ENCODE measurements around the gene LCE2A.
A peak's percentile ranks its signal among the peaks of the same experiment; 100 is the strongest.

Gene LCE2A

DNA sequence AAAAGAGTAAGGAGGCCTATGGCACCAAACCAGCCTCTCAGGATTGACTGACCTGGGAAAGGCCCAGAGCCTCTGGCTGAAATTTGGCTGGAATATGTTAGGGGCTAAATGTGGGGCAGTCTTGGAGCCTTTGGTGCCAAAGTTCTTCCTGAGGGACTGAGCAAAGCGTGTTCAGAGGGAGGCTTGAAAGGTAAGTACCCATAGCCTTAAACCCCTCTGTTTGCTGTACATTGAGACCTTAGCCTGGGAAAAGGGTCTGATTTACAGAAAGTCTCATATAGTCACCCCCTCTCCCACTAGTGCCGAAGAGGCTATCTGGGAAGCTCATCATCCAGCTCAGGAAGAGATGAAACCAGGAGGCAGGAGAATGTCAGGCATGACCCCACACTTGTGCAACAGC, 9.7 kb downstream of the LCE2A start, which contains the start of gene LCE4A:
Gene LCE4A (plus strand): TSS at position 301 of the 400 bp plus-strand sequence. CDS start 916 bp downstream, outside the sequence.
- TF ChIP-seq, protein P1, sequence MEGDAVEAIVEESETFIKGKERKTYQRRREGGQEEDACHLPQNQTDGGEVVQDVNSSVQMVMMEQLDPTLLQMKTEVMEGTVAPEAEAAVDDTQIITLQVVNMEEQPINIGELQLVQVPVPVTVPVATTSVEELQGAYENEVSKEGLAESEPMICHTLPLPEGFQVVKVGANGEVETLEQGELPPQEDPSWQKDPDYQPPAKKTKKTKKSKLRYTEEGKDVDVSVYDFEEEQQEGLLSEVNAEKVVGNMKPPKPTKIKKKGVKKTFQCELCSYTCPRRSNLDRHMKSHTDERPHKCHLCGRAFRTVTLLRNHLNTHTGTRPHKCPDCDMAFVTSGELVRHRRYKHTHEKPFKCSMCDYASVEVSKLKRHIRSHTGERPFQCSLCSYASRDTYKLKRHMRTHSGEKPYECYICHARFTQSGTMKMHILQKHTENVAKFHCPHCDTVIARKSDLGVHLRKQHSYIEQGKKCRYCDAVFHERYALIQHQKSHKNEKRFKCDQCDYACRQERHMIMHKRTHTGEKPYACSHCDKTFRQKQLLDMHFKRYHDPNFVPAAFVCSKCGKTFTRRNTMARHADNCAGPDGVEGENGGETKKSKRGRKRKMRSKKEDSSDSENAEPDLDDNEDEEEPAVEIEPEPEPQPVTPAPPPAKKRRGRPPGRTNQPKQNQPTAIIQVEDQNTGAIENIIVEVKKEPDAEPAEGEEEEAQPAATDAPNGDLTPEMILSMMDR (IDR thresholded peaks at IDR 0.05; ENCODE audit: low read depth, low read length, missing control alignments), result no peak
- no peak for DNase-seq (ENCODE audit: low read depth)
- H3K4me3 ChIP-seq (ENCODE audit: low read depth, low read length), result no peak within 1 kb of the TSS

DNA sequence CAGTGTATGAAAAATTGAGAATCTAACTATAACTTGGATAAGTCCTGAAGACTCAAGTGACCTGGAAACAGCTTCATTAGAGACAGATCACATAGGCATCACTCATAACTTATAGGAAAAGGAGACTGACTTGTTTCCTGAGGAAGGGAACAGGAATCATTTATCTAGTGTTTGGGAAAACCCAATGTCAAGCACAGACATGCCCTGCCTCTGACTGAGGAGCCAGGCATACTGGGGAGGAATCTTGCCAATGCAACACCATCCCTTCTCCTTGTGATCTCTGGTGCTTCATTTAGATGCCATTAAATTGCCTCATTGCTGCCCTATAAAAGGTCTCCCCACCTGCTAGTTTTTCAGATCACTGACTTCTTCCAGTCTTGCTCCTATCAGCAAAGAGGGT, 20.1 kb downstream of the LCE2A start:
- TF ChIP-seq, protein P1 (IDR thresholded peaks at IDR 0.05; ENCODE audit: low read depth, low read length, missing control alignments), result no peak
- H3K4me3 ChIP-seq (ENCODE audit: low read depth, low read length), result no peak overlapping the region
- no peak for DNase-seq (ENCODE audit: low read depth)

DNA sequence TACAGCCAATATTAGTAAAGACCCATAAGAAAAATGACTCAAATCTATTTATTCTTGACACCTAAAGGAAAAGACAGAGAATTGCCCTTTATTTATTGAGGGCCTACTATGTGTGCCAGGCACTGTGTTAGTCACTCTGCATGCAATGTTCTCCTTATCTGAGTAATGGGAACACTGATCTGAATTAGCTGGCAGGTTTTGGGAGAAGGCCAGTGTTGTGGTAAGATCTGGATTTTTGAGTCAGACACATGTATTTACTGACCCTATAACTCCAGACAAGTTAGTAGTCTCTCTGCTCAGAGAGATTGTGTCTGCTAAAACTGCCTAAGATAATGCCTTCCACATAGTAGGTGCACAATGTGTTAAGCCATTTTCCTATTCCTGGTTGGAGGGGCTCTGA, 27.1 kb downstream of the LCE2A start:
- TF ChIP-seq, protein P1 (IDR thresholded peaks at IDR 0.05; ENCODE audit: low read depth, low read length, missing control alignments), result no peak
- no peak for DNase-seq (ENCODE audit: low read depth)

DNA sequence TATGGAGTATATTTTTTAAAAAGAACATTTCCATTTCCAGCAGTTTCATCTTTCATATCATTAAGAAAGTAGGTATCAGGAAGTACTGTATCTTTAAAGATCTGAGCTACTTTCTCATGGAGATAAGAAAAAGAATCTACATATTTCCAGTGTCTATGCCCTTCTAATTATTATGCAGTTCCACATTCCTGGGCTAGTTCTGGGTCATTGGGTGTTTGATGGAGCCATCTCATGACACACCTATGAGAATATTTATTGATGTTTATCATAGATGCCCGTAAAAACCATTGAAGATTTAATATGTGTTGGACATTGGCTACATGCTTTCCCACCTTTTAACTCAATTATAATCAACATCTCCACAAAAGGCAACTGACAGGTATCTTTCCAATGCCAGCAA, 30.8 kb downstream of the LCE2A start:
- no peak overlapping the region for H3K4me3 ChIP-seq (ENCODE audit: low read depth, low read length)
- TF ChIP-seq, protein P1 (IDR thresholded peaks at IDR 0.05; ENCODE audit: low read depth, low read length, missing control alignments), result no peak
- no peak for DNase-seq (ENCODE audit: low read depth)

More for the DNA sequence above, 27.1 kb downstream of the LCE2A start:
- no peak overlapping the region for H3K4me3 ChIP-seq (ENCODE audit: low read depth, low read length)

DNA sequence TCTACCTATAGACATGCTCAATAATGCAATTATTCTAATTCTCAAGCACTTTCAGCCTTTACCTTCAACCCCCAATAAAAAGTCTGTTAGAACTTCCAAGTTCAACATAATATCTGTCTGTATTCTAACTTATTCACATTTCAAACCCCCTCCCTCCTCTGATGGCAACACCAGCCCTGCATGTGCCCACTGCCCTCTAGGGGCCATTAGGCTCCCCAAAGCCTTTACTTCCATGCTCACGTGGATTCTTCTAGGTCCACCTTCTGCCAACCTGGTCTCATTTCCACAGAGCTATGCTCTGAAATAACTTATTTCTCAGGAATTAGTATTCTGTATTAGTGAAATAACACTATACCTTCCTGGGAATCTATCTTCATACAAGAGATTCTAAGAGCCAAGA, 37.5 kb downstream of the LCE2A start:
- no peak overlapping the region for H3K4me3 ChIP-seq (ENCODE audit: low read depth, low read length)
- TF ChIP-seq, protein P1 (IDR thresholded peaks at IDR 0.05; ENCODE audit: low read depth, low read length, missing control alignments), result peak; percentile 36
- DNase-seq (ENCODE audit: low read depth), result no peak

DNA sequence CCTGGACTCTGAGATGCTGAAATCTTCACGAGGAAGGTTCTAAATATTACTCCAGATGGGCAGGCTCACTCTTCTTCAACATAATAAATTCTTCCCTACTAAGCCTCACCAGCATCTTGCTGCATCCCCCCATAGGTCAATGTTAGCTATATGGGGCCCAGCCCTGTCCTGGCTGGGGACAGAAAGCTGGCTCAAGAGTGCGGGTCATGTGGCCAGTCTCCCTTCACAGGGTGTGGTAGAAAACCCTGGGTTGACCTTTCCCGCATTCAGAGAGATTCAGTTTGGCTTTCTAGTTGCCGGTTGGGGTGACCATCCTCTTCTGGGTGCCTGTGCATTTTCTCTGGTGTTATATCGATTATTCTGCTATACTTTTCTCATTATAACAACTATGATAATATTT, 39.9 kb downstream of the LCE2A start:
- no peak for DNase-seq (ENCODE audit: low read depth)
- TF ChIP-seq, protein P1 (IDR thresholded peaks at IDR 0.05; ENCODE audit: low read depth, low read length, missing control alignments), result no peak
- H3K4me3 ChIP-seq (ENCODE audit: low read depth, low read length), result no peak overlapping the region

DNA sequence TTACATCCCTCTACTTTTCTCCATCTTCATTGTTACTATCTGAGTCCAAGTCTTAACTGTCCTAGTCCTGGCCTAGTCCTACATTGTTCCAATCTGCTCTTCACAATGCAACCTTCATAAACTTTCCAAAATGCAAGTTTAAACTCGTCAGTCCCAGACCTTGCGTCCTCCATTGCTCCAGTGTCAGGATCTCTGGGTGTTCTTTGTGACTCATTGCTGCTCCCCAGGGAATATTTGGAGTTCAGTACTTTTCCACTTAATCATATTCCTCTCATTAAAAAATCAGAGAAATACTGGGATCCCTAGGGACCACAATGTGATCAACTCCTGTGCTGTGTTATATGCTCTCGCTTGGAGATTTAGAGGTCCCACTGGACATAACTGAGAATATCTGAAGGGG, 41.7 kb downstream of the LCE2A start:
- DNase-seq (ENCODE audit: low read depth), result no peak
- TF ChIP-seq, protein P1 (IDR thresholded peaks at IDR 0.05; ENCODE audit: low read depth, low read length, missing control alignments), result no peak
- no peak overlapping the region for H3K4me3 ChIP-seq (ENCODE audit: low read depth, low read length)
